Measurements from ENCODE around the gene KRTAP1-5. TPM values are rescaled to one million over a fixed set of nuclear protein-coding genes. Genes with fewer than 3 reads are reported as not detected.
"Not testable (repeated sequence)": the region's sequence is repeated elsewhere in the genome, so short reads cannot be mapped to it uniquely, and the experiment has no call there.

The KRTAP1-5 gene
- total RNA-seq, 1 donor from 2014 or later, result not detected

- H3K36me3 Mint-ChIP-seq (ENCODE audit: low read depth, unreplicated experiment), result no peaks in the 10 kb centered on the region
- no peak overlapping the region for H3K4me3 Mint-ChIP-seq (ENCODE audit: unreplicated experiment)
- TF ChIP-seq, protein P1, sequence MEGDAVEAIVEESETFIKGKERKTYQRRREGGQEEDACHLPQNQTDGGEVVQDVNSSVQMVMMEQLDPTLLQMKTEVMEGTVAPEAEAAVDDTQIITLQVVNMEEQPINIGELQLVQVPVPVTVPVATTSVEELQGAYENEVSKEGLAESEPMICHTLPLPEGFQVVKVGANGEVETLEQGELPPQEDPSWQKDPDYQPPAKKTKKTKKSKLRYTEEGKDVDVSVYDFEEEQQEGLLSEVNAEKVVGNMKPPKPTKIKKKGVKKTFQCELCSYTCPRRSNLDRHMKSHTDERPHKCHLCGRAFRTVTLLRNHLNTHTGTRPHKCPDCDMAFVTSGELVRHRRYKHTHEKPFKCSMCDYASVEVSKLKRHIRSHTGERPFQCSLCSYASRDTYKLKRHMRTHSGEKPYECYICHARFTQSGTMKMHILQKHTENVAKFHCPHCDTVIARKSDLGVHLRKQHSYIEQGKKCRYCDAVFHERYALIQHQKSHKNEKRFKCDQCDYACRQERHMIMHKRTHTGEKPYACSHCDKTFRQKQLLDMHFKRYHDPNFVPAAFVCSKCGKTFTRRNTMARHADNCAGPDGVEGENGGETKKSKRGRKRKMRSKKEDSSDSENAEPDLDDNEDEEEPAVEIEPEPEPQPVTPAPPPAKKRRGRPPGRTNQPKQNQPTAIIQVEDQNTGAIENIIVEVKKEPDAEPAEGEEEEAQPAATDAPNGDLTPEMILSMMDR (IDR thresholded peaks at IDR 0.05; ENCODE audit: unreplicated experiment), result no peak
- no peaks in the 10 kb centered on the region for H3K4me1 Mint-ChIP-seq (ENCODE audit: unreplicated experiment)
- DNase-seq (ENCODE audit: low spot score), result no peak
- no peak overlapping the region for H3K27ac Mint-ChIP-seq (ENCODE audit: unreplicated experiment)
- no peaks in the 10 kb centered on the region for H3K9me3 Mint-ChIP-seq (ENCODE audit: unreplicated experiment)
- H3K27me3 Mint-ChIP-seq (ENCODE audit: unreplicated experiment), result peaks cover 1% of the 10 kb centered on the region
Observed at GRCh38 chr17:41061964-41062363, 35.0 kb upstream of the KRTAP1-5 start.

DNA sequence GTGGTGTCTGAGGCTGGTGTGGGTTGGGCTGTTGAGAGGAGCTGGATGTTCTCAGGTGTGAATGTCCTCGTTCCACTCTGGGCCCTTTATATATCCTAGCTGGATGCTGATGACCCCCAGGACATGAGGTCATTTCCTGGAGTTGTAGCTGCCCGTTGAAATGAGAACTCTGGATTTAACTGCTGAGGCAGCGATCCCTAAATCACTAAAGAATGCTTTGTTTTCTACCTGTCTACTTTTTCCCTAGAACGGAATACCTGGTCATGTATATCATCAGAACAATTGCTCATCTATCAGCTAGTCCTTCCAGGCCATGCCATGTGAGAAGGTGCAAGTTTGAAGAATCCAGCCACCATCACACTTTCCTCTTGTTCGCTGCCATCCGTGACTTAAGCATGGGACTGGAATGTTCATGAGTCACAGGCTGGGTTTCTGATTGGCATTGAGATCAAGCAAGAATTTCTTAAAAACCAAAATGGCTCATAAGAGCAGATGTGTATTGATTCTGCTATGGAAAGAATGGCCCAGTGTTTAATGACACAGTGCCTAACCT is 33.1 kb upstream of the KRTAP1-5 start, which contains the start of gene KRTAP2-3:
Gene KRTAP2-3 (minus strand): TSS at position 63 of the 553 bp plus-strand sequence. CDS start 64 bp downstream, outside the sequence.
- Mint-ChIP-seq H3K27me3 (ENCODE audit: unreplicated experiment) (peaks cover 1% of the 10 kb centered on the region), H3K4me1 (ENCODE audit: unreplicated experiment) (no peaks in the 10 kb centered on the region), H3K27ac (ENCODE audit: unreplicated experiment) (no peak within 1 kb of the TSS), H3K4me3 (ENCODE audit: unreplicated experiment) (no peak within 1 kb of the TSS), H3K36me3 (ENCODE audit: low read depth, unreplicated experiment) (no peaks in the 10 kb centered on the region), H3K9me3 (ENCODE audit: unreplicated experiment) (no peaks in the 10 kb centered on the region)
- TF ChIP-seq, protein P1 (IDR thresholded peaks at IDR 0.05; ENCODE audit: unreplicated experiment), result no peak
- DNase-seq (ENCODE audit: low spot score), result no peak

DNA sequence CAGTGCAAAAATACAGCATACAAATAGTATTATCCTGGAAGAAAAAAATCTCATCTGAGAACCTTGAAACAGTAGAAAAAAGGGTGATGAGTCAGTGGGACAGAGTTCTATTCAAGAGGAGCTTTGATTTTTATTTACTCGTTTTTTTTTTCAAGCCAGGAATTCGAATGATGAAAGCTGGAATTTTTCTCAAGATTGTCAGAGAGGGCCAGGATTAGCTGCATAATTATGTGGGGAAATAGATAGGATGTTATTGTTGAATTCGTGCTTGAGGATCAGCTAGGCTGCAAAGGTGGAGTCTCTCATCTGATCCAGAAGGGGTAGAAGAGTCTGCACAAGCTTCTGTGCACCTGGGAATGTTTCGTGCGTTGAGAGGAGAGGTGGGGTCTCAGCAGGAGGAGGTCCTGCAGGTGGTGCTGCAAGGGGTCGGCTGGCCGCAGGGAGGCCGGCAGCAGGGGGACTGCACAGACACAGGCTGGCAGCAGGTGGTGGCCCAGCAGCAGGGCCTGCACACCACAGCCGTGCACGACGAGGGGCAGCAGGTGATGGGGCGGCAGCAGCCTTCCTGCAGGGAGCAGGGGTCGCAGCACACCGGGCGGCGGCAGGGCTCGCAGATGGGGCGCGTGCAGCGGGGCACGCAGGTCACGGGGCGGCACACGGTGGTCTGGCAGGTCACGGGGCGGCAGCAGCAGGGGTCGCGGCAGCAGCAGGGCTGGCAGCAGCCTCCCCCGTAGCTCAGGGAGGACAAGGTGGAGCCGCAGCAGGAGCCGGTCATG is 32.5 kb upstream of the KRTAP1-5 start:
- H3K27me3 Mint-ChIP-seq (ENCODE audit: unreplicated experiment); H3K27ac Mint-ChIP-seq (ENCODE audit: unreplicated experiment); H3K4me3 Mint-ChIP-seq (ENCODE audit: unreplicated experiment); DNase-seq (ENCODE audit: low spot score); H3K4me1 Mint-ChIP-seq (ENCODE audit: unreplicated experiment); H3K36me3 Mint-ChIP-seq (ENCODE audit: low read depth, unreplicated experiment); H3K9me3 Mint-ChIP-seq (ENCODE audit: unreplicated experiment): not testable (repeated sequence)

DNA sequence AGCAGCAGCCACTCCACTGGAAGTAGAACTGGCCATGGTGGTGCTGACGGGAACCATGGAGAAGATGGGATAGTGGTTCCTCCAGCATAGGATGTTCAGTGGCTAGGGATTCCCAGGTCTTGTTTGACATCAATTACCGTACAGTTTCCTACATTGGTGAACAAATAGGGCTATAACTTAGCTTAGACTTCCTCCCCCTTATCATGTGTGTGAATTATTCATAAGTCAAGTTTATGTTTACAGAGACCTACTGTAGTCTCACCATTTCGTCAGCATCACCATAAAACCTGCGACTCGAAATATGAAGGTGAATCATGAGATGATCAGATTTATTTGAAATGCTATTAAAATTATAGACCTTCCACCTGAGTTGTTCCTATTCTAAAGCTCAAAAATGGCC is 31.7 kb upstream of the KRTAP1-5 start:
- H3K27me3 Mint-ChIP-seq (ENCODE audit: unreplicated experiment), result peaks cover 1% of the 10 kb centered on the region
- H3K36me3 Mint-ChIP-seq (ENCODE audit: low read depth, unreplicated experiment), result no peaks in the 10 kb centered on the region
- DNase-seq (ENCODE audit: low spot score), result no peak
- TF ChIP-seq, protein P1 (IDR thresholded peaks at IDR 0.05; ENCODE audit: unreplicated experiment), result no peak
- no peak overlapping the region for H3K27ac Mint-ChIP-seq (ENCODE audit: unreplicated experiment)
- no peak overlapping the region for H3K4me3 Mint-ChIP-seq (ENCODE audit: unreplicated experiment)
- H3K9me3 Mint-ChIP-seq (ENCODE audit: unreplicated experiment), result no peaks in the 10 kb centered on the region
- no peaks in the 10 kb centered on the region for H3K4me1 Mint-ChIP-seq (ENCODE audit: unreplicated experiment)

GRCh38 chr17:41057547-41057946 is 30.5 kb upstream of the KRTAP1-5 start:
- DNase-seq (ENCODE audit: low spot score), result no peak
- H3K27ac Mint-ChIP-seq (ENCODE audit: unreplicated experiment), result no peak overlapping the region
- H3K36me3 Mint-ChIP-seq (ENCODE audit: low read depth, unreplicated experiment), result no peaks in the 10 kb centered on the region
- no peaks in the 10 kb centered on the region for H3K9me3 Mint-ChIP-seq (ENCODE audit: unreplicated experiment)
- H3K4me3 Mint-ChIP-seq (ENCODE audit: unreplicated experiment), result no peak overlapping the region
- TF ChIP-seq, protein P1 (IDR thresholded peaks at IDR 0.05; ENCODE audit: unreplicated experiment), result no peak
- H3K4me1 Mint-ChIP-seq (ENCODE audit: unreplicated experiment), result no peaks in the 10 kb centered on the region
- H3K27me3 Mint-ChIP-seq (ENCODE audit: unreplicated experiment), result no peaks in the 10 kb centered on the region

- not testable (repeated sequence) for H3K36me3 Mint-ChIP-seq (ENCODE audit: low read depth, unreplicated experiment); H3K27ac Mint-ChIP-seq (ENCODE audit: unreplicated experiment)
Observed at GRCh38 chr17:41055130-41055529, 28.1 kb upstream of the KRTAP1-5 start, which contains the start of gene KRTAP2-2. Gene KRTAP2-2 (minus strand): TSS chr17:41055230. CDS start chr17:41055211, 19 bp downstream.

DNA sequence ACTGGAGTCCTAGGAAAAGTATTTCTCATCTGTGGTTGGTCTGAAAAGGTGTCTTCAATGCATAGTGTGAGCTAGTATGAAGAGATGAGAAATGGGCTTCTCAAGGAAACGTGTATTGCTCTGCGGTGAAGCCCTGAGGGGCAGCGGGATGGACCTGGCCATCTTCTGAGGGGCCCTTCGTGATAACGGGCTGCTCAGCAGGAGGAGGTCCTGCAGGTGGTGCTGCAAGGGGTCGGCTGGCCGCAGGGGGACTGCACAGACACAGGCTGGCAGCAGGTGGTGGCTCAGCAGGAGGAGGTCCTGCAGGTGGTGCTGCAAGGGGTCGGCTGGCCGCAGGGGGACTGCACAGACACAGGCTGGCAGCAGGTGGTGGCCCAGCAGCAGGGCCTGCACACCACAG is 27.5 kb upstream of the KRTAP1-5 start:
- not testable (repeated sequence) for H3K9me3 Mint-ChIP-seq (ENCODE audit: unreplicated experiment); H3K4me1 Mint-ChIP-seq (ENCODE audit: unreplicated experiment); H3K27me3 Mint-ChIP-seq (ENCODE audit: unreplicated experiment); DNase-seq (ENCODE audit: low spot score); H3K4me3 Mint-ChIP-seq (ENCODE audit: unreplicated experiment); H3K27ac Mint-ChIP-seq (ENCODE audit: unreplicated experiment); H3K36me3 Mint-ChIP-seq (ENCODE audit: low read depth, unreplicated experiment)

More at GRCh38 chr17:41055130-41055529, 28.1 kb upstream of the KRTAP1-5 start, which contains the start of gene KRTAP2-2:
- H3K4me3 Mint-ChIP-seq (ENCODE audit: unreplicated experiment); H3K4me1 Mint-ChIP-seq (ENCODE audit: unreplicated experiment); H3K27me3 Mint-ChIP-seq (ENCODE audit: unreplicated experiment); H3K9me3 Mint-ChIP-seq (ENCODE audit: unreplicated experiment); DNase-seq (ENCODE audit: low spot score): not testable (repeated sequence)
